HepG2 (cell line): ENCODE results near the gene VGF. TPM values are rescaled to one million over a fixed set of nuclear protein-coding genes. Genes with fewer than 3 reads are reported as not detected.

Source experiments
- ARNT2 ChIP-seq: sonication (generic); formaldehyde crosslinking; IDR thresholded peaks from 2 replicates; pipeline ENCODE4 v1.8.0; 2022; ENCODE audit warnings: mild to moderate bottlenecking, low read depth, missing genetic modification reagents, moderate library complexity
- ATF6 ChIP-seq: sonication (generic); formaldehyde crosslinking; conservative IDR thresholded peaks from 2 replicates; pipeline ENCODE4 v1.4.0; 2020; ENCODE audit warnings: missing genetic modification reagents
- FOSL1 ChIP-seq: sonication (generic); formaldehyde crosslinking; IDR thresholded peaks from 2 replicates; pipeline ENCODE4 v1.9.0; 2021; ENCODE audit warnings: missing genetic modification reagents, borderline replicate concordance
- FOXA3 ChIP-seq: IDR thresholded peaks from 2 replicates; pipeline ENCODE4 v1.6.1; 2016; ENCODE audit warnings: missing genetic modification reagents, missing compliant biosample characterization
- GABPB1 ChIP-seq: IDR thresholded peaks from 2 replicates; pipeline ENCODE4 v1.6.1; 2016; ENCODE audit warnings: mild to moderate bottlenecking, missing genetic modification reagents, moderate library complexity, missing compliant biosample characterization
- GATAD2A ChIP-seq: IDR thresholded peaks from 2 replicates; pipeline ENCODE4 v1.6.1; 2016
- MAZ ChIP-seq, 2 experiments: sonication (generic) in 1 of 2; formaldehyde crosslinking in 1 of 2; IDR thresholded peaks; 2 replicates each; pipeline versions ENCODE4 v1.5.0 to v1.6.1; 2012 to 2020; ENCODE audit warnings: low read depth in 2 of 2, mild to moderate bottlenecking in 2 of 2, borderline replicate concordance in 1 of 2, improper control_type of control experiment in 1 of 2, low read length in 1 of 2, missing genetic modification reagents in 1 of 2, moderate library complexity in 1 of 2
- MTF2 ChIP-seq: sonication (generic); formaldehyde crosslinking; IDR thresholded peaks from 2 replicates; pipeline ENCODE4 v1.5.0; 2020; ENCODE audit warnings: missing genetic modification reagents, borderline replicate concordance
- NAIF1 ChIP-seq: sonication (generic); formaldehyde crosslinking; IDR thresholded peaks from 2 replicates; pipeline ENCODE4 v1.5.0; 2020; ENCODE audit warnings: mild to moderate bottlenecking, missing genetic modification reagents, borderline replicate concordance
- NFKBIZ ChIP-seq: IDR thresholded peaks from 2 replicates; pipeline ENCODE4 v1.6.1; 2018; ENCODE audit warnings: missing genetic modification reagents, missing compliant biosample characterization
- POGZ ChIP-seq: sonication (generic); formaldehyde crosslinking; IDR thresholded peaks from 2 replicates; pipeline ENCODE4 v1.4.0; 2020; ENCODE audit warnings: mild to moderate bottlenecking, missing genetic modification reagents
- POLR2A ChIP-seq, 2 experiments: IDR thresholded peaks; 2 replicates each; pipeline ENCODE4 v1.6.1; 2011; ENCODE audit warnings: low read depth in 2 of 2, low read length in 2 of 2, mild to moderate bottlenecking in 1 of 2, moderate library complexity in 1 of 2; ENCODE audit not compliant: insufficient read depth in 1 of 2
- RARA ChIP-seq: IDR thresholded peaks from 2 replicates; pipeline ENCODE4 v1.6.1; 2016; ENCODE audit warnings: missing genetic modification reagents, missing compliant biosample characterization
- SMYD3 ChIP-seq: sonication (generic); formaldehyde crosslinking; IDR thresholded peaks from 2 replicates; pipeline ENCODE4 v1.8.1; 2023; ENCODE audit warnings: mild to moderate bottlenecking, missing genetic modification reagents
- SNAPC2 ChIP-seq: sonication (generic); formaldehyde crosslinking; IDR thresholded peaks from 2 replicates; pipeline ENCODE4 v1.8.1; 2022; ENCODE audit warnings: mild to moderate bottlenecking, missing genetic modification reagents
- TAF1 ChIP-seq: sonication (generic); formaldehyde crosslinking; IDR thresholded peaks from 2 replicates; pipeline ENCODE4 v1.4.0; 2020; ENCODE audit warnings: missing genetic modification reagents
- TEAD3 ChIP-seq: optimal IDR thresholded peaks from 2 replicates; pipeline ENCODE3; 2016; ENCODE audit warnings: borderline replicate concordance
- ZMYM2 ChIP-seq: sonication (generic); formaldehyde crosslinking; IDR thresholded peaks from 2 replicates; pipeline ENCODE4 v1.8.0; 2022; ENCODE audit warnings: mild to moderate bottlenecking, missing genetic modification reagents
- ZNF180 ChIP-seq: sonication (generic); formaldehyde crosslinking; IDR thresholded peaks from 2 replicates; pipeline ENCODE4 v1.4.0; 2020; ENCODE audit warnings: low read depth, missing genetic modification reagents, borderline replicate concordance
- ZNF253 ChIP-seq: sonication (generic); formaldehyde crosslinking; IDR thresholded peaks from 2 replicates; pipeline ENCODE4 v1.8.0; 2022; ENCODE audit warnings: mild to moderate bottlenecking, missing genetic modification reagents, borderline replicate concordance
- ZNF260 ChIP-seq: sonication (generic); formaldehyde crosslinking; IDR thresholded peaks from 2 replicates; pipeline ENCODE4 v1.4.0; 2020; ENCODE audit warnings: missing genetic modification reagents, low read depth, mild to moderate bottlenecking, borderline replicate concordance
- ZNF274 ChIP-seq: sonication (generic); formaldehyde crosslinking; IDR thresholded peaks from 2 replicates; pipeline ENCODE4 v1.5.1; 2020; ENCODE audit warnings: mild to moderate bottlenecking, missing genetic modification reagents
- ZNF335 ChIP-seq: sonication (generic); formaldehyde crosslinking; IDR thresholded peaks from 2 replicates; pipeline ENCODE4 v1.4.0; 2020; ENCODE audit warnings: missing genetic modification reagents
- ZNF430 ChIP-seq: sonication (generic); formaldehyde crosslinking; IDR thresholded peaks from 2 replicates; pipeline ENCODE4 v1.9.0; 2021; ENCODE audit warnings: mild to moderate bottlenecking, missing genetic modification reagents
- polyA plus RNA-seq, 8 experiments: library from polyadenylated mRNA; depleted of rRNA in 3 of 8; stranded (reverse) in 7 of 8; unstranded in 1 of 8; fragments of >200 nt; fragmentation: Illumina TruSeq in 4 of 8; extraction: Trizol in 4 of 8; gene quantifications; 2 replicates each; pipeline versions ENCODE4 v1.2.1 to v1.2.3, GENCODE V29; 2011 to 2016; ENCODE audit warnings: low read depth in 4 of 8, missing spikeins in 1 of 8, mixed read lengths in 1 of 8; ENCODE audit not compliant: insufficient read depth in 1 of 8
- total RNA-seq, 5 experiments: library from RNA; depleted of rRNA; stranded (reverse); fragments of >200 nt; fragmentation: Illumina TruSeq; extraction: Trizol; gene quantifications; 2 replicates each; pipeline ENCODE4 v1.2.3, GENCODE V29; 2016; ENCODE audit warnings: low read depth in 1 of 5
- TF ChIP-seq, protein P1 (sequence below): fragments of 450-650 bp; IDR thresholded peaks from 2 replicates; pipeline ENCODE4 v1.6.1; 2017
- TF ChIP-seq, protein P2 (sequence below): sonication (generic); formaldehyde crosslinking; IDR thresholded peaks from 2 replicates; pipeline ENCODE4 v1.8.0; 2022; ENCODE audit warnings: missing genetic modification reagents, mild to moderate bottlenecking, moderate library complexity, borderline replicate concordance

VGF gene
- total and polyA plus RNA-seq, 2 of the 13 experiments (the other 11 are each of a cell fraction or from before 2014, with no cell fraction given): 0.12 to 0.46 TPM

DNA sequence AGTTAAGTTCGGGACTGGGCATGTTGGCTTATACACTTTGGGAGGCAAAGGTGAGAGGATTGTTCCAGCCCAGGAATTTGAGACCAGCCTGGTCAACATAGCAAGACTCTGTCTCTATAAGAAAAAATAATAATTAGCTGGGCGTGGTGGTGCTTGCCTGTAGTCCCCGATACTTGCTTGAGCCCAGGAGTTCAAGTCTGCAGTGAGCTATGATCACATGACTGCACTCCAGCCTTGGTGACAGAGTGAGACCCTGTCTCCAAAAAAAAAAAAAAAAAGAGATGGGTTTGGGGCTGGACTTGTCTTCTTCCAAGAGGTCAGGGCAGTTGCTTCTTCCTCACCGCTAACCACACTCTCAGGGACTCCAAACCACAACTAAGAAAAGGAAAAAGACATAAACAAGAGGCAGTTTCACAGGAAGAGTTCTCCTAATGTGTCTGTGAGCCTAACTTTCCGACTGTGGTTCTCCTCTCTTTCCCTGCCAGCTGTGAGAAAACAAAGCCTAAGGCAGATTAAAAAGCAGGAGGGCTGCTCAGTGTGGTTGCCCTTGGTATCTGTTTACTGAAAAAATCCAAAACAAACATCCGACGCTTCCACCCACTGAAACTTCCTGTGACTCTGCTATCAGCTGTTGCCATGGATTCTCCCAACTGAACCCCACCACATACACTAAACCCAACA is 40.9 kb downstream of the VGF start (continued):
- TF ChIP-seq NFKBIZ: 0 out of 2 replicates have a peak, but pooled peaks have one; percentile 23
- no peak for TF ChIP-seq ZNF260 (CRISPR knock-in tag)
- TF ChIP-seq, protein P1, sequence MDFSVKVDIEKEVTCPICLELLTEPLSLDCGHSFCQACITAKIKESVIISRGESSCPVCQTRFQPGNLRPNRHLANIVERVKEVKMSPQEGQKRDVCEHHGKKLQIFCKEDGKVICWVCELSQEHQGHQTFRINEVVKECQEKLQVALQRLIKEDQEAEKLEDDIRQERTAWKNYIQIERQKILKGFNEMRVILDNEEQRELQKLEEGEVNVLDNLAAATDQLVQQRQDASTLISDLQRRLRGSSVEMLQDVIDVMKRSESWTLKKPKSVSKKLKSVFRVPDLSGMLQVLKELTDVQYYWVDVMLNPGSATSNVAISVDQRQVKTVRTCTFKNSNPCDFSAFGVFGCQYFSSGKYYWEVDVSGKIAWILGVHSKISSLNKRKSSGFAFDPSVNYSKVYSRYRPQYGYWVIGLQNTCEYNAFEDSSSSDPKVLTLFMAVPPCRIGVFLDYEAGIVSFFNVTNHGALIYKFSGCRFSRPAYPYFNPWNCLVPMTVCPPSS: no peak
- peak; percentile 84 for TF ChIP-seq GATAD2A (CRISPR knock-in tag)
- peak; percentile 55 for TF ChIP-seq TEAD3 (CRISPR knock-in tag)
- peak; percentile 84 for TF ChIP-seq RARA (CRISPR knock-in tag)
- no peak; the same call in 1 of the 2 replicates for TF ChIP-seq POGZ (CRISPR knock-in tag)
- TF ChIP-seq ZNF253: no peak
- TF ChIP-seq ZNF180 (CRISPR knock-in tag): no peak
- TF ChIP-seq, protein P2, sequence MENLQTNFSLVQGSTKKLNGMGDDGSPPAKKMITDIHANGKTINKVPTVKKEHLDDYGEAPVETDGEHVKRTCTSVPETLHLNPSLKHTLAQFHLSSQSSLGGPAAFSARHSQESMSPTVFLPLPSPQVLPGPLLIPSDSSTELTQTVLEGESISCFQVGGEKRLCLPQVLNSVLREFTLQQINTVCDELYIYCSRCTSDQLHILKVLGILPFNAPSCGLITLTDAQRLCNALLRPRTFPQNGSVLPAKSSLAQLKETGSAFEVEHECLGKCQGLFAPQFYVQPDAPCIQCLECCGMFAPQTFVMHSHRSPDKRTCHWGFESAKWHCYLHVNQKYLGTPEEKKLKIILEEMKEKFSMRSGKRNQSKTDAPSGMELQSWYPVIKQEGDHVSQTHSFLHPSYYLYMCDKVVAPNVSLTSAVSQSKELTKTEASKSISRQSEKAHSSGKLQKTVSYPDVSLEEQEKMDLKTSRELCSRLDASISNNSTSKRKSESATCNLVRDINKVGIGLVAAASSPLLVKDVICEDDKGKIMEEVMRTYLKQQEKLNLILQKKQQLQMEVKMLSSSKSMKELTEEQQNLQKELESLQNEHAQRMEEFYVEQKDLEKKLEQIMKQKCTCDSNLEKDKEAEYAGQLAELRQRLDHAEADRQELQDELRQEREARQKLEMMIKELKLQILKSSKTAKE (CRISPR knock-in tag): peak; percentile 81
- TF ChIP-seq ATF6 (CRISPR knock-in tag): no peak
- TF ChIP-seq SMYD3: peak; percentile 57; the same call in 1 of the 2 replicates
- no peak for TF ChIP-seq NAIF1 (CRISPR knock-in tag)
- TF ChIP-seq ZNF335: no peak
- peak; percentile 56 to 77; a peak in 3 of 4 replicates for TF ChIP-seq POLR2A (IDR thresholded peaks at IDR 0.05; ENCODE audit: insufficient read depth in 1 of 2, low read depth in 2 of 2, low read length in 2 of 2)
- TF ChIP-seq FOXA3: peak; percentile 91
- TF ChIP-seq GABPB1 (CRISPR knock-in tag): peak; percentile 50
- no peak for TF ChIP-seq MTF2 (CRISPR knock-in tag)
- TF ChIP-seq ARNT2 (CRISPR knock-in tag): no peak
- TF ChIP-seq FOSL1 (CRISPR knock-in tag): no peak
- no peak for TF ChIP-seq ZNF430 (CRISPR knock-in tag)
- TF ChIP-seq SNAPC2 (CRISPR knock-in tag): 0 out of 2 replicates have a peak, but pooled peaks have one; percentile 21
- TF ChIP-seq ZNF274: no peak
- TF ChIP-seq MAZ (IDR thresholded peaks at IDR 0.05; ENCODE audit: borderline replicate concordance, low read depth, low read length): no peak
- TF ChIP-seq MAZ (CRISPR knock-in tag; IDR thresholded peaks at IDR 0.05; ENCODE audit: low read depth): no peak
- TF ChIP-seq ZMYM2 (CRISPR knock-in tag): peak; percentile 32; the same call in 1 of the 2 replicates
- no peak for TF ChIP-seq TAF1 (CRISPR knock-in tag)
